IMR-90 (cell line): ENCODE data around the gene WNT16. TPM values are rescaled to one million over a fixed set of nuclear protein-coding genes. Genes with fewer than 3 reads are reported as not detected.
A peak's percentile ranks its signal among the peaks of the same experiment; 100 is the strongest.

Experiments used
- ATAC-seq: fragments of 200-7000 bp; cut with Tn5 transposase; 2 replicates; pipeline ENCODE4 v1.9.1; 2020; ENCODE audit warnings: low read depth, mild to moderate bottlenecking, moderate library complexity
- BruUV-seq: library from RNA; stranded (reverse); fragments of 400-500 nt; replicated peaks from 2 replicates; lab custom pipeline; 2021; lab: Mats Ljungman, UMichigan
- CTCF ChIA-PET: fragments of 300-600 bp; formaldehyde crosslinking; extraction: SDS; loops from one replicate; lab custom pipeline; 2021; ENCODE audit warnings: antibody characterized with exemption; lab: Yijun Ruan, JAX
- POLR2A ChIA-PET: fragments of 300-600 bp; sonication (Branson Sonifier 250); formaldehyde crosslinking; loops from one replicate; lab custom pipeline; 2022; ENCODE audit warnings: antibody characterized with exemption; ENCODE audit not compliant: unreplicated experiment; lab: Charles Lee
- DNase-seq: peaks from one replicate; pipeline ENCODE4 v3.0.0; 2013
- H2AFZ ChIP-seq: replicated peaks from 2 replicates; pipeline ENCODE3; 2013; ENCODE audit warnings: low read length, mild to moderate bottlenecking; ENCODE audit not compliant: poor library complexity
- H2AK5ac ChIP-seq: 2 replicates; pipeline ENCODE4 v1.6.1; 2013; ENCODE audit warnings: low read depth, low read length, inconsistent platforms
- H2AK9ac ChIP-seq: replicated peaks from 2 replicates; pipeline ENCODE3; 2013; ENCODE audit warnings: mild to moderate bottlenecking, low read depth, low read length, moderate library complexity; ENCODE audit not compliant: poor library complexity
- H2BK120ac ChIP-seq: 2 replicates; pipeline ENCODE4 v1.6.1; 2013; ENCODE audit warnings: low read depth, low read length, inconsistent platforms
- H2BK15ac ChIP-seq: 3 replicates; pipeline ENCODE4 v1.6.1; 2013; ENCODE audit warnings: low read depth, low read length, inconsistent platforms
- H2BK20ac ChIP-seq: 2 replicates; pipeline ENCODE4 v1.6.1; 2013; ENCODE audit warnings: low read depth, mild to moderate bottlenecking, inconsistent platforms, low read length, moderate library complexity
- H2BK5ac ChIP-seq: 2 replicates; pipeline ENCODE4 v1.6.1; 2013; ENCODE audit warnings: mild to moderate bottlenecking, low read depth, low read length, inconsistent platforms; ENCODE audit not compliant: poor library complexity, severe bottlenecking
- H3K14ac ChIP-seq: replicated peaks from 2 replicates; pipeline ENCODE4 v1.6.1; 2013; ENCODE audit warnings: low read depth, low read length, inconsistent platforms
- H3K18ac ChIP-seq: 2 replicates; pipeline ENCODE4 v1.6.1; 2013; ENCODE audit warnings: low read depth, low read length, control low read depth
- H3K23ac ChIP-seq: 2 replicates; pipeline ENCODE4 v1.6.1; 2013; ENCODE audit warnings: low read depth, low read length, inconsistent platforms
- H3K27ac ChIP-seq: 2 replicates; pipeline ENCODE4 v1.5.1; 2013; ENCODE audit warnings: mild to moderate bottlenecking, control low read depth, low read length; ENCODE audit not compliant: insufficient read depth
- H3K27me3 ChIP-seq: 2 replicates; pipeline ENCODE4 v1.6.1; 2013; ENCODE audit warnings: low read length; ENCODE audit not compliant: control insufficient read depth, insufficient read depth
- H3K36me3 ChIP-seq: 2 replicates; pipeline ENCODE4 v1.6.1; 2013; ENCODE audit warnings: low read length, mixed read lengths; ENCODE audit not compliant: control insufficient read depth, insufficient read depth
- H3K4ac ChIP-seq: 2 replicates; pipeline ENCODE4 v1.6.1; 2013; ENCODE audit warnings: low read depth, low read length, inconsistent platforms
- H3K4me1 ChIP-seq: 2 replicates; pipeline ENCODE4 v1.6.1; 2013; ENCODE audit warnings: low read length, mixed read lengths; ENCODE audit not compliant: control insufficient read depth, insufficient read depth
- H3K4me2 ChIP-seq: 2 replicates; pipeline ENCODE4 v1.6.1; 2013; ENCODE audit warnings: low read depth, mild to moderate bottlenecking, control low read depth, low read length, moderate library complexity
- H3K4me3 ChIP-seq: 2 replicates; pipeline ENCODE4 v1.5.1; 2013; ENCODE audit warnings: low read depth, mild to moderate bottlenecking, control low read depth, low read length, moderate library complexity; ENCODE audit not compliant: insufficient read depth
- H3K56ac ChIP-seq: 2 replicates; pipeline ENCODE4 v1.6.1; 2013; ENCODE audit warnings: low read length, inconsistent platforms; ENCODE audit not compliant: insufficient read depth; ENCODE audit errors: extremely low read depth
- H3K79me1 ChIP-seq, 2 experiments: 2 replicates each; pipeline ENCODE4 v1.6.1; 2013; ENCODE audit warnings: low read length in 2 of 2, inconsistent platforms in 1 of 2, low read depth in 1 of 2
- H3K9ac ChIP-seq: 2 replicates; pipeline ENCODE4 v1.6.1; 2013; ENCODE audit warnings: low read depth, low read length, control low read depth
- H3K9me1 ChIP-seq: 2 replicates; pipeline ENCODE4 v1.6.1; 2013; ENCODE audit warnings: low read length, inconsistent platforms; ENCODE audit not compliant: insufficient read depth
- H3K9me3 ChIP-seq: 2 replicates; pipeline ENCODE4 v1.6.1; 2013; ENCODE audit warnings: low read length; ENCODE audit not compliant: control insufficient read depth, insufficient read depth
- H4K20me1 ChIP-seq: 2 replicates; pipeline ENCODE4 v1.6.1; 2013; ENCODE audit warnings: low read length, inconsistent platforms; ENCODE audit not compliant: insufficient read depth
- H4K5ac ChIP-seq: 2 replicates; pipeline ENCODE4 v1.6.1; 2013; ENCODE audit warnings: mild to moderate bottlenecking, low read depth, low read length, control low read depth
- H4K8ac ChIP-seq, 2 experiments: 2 replicates each; pipeline ENCODE4 v1.6.1; 2013; ENCODE audit warnings: low read depth in 2 of 2, low read length in 2 of 2, control low read depth in 1 of 2, inconsistent platforms in 1 of 2
- H4K91ac ChIP-seq: 2 replicates; pipeline ENCODE4 v1.6.1; 2013; ENCODE audit warnings: low read depth, low read length, inconsistent platforms; ENCODE audit not compliant: insufficient read depth
- BHLHE40 ChIP-seq: fragments of 150-350 bp; IDR thresholded peaks from 2 replicates; pipeline ENCODE4 v1.6.1; 2016; ENCODE audit warnings: mild to moderate bottlenecking, low read depth, low read length
- CEBPB ChIP-seq: IDR thresholded peaks from 2 replicates; pipeline ENCODE4 v1.6.1; 2012; ENCODE audit warnings: low read depth, low read length, improper control_type of control experiment
- CHD1 ChIP-seq: IDR thresholded peaks from 2 replicates; pipeline ENCODE4 v1.6.1; 2012; ENCODE audit warnings: low read depth, low read length, improper control_type of control experiment
- CTCF ChIP-seq: conservative IDR thresholded peaks from 2 replicates; pipeline ENCODE4 v1.5.1; 2012; ENCODE audit warnings: mild to moderate bottlenecking, low read depth, low read length, improper control_type of control experiment
- FOS ChIP-seq: fragments of 150-350 bp; IDR thresholded peaks from 2 replicates; pipeline ENCODE4 v1.6.1; 2016; ENCODE audit warnings: low read depth, low read length
- MAFK ChIP-seq: IDR thresholded peaks from 2 replicates; pipeline ENCODE4 v1.6.1; 2012; ENCODE audit warnings: low read depth, low read length, improper control_type of control experiment
- MAZ ChIP-seq: IDR thresholded peaks from 2 replicates; pipeline ENCODE4 v1.6.1; 2012; ENCODE audit warnings: low read depth, mild to moderate bottlenecking, low read length, improper control_type of control experiment, moderate library complexity, borderline replicate concordance
- MXI1 ChIP-seq: IDR thresholded peaks from 2 replicates; pipeline ENCODE4 v1.6.1; 2012; ENCODE audit warnings: low read depth, mild to moderate bottlenecking, low read length, moderate library complexity, borderline replicate concordance
- NFE2L2 ChIP-seq: fragments of 150-350 bp; IDR thresholded peaks from 2 replicates; pipeline ENCODE4 v1.6.1; 2016; ENCODE audit warnings: low read depth, mild to moderate bottlenecking, low read length
- POLR2A ChIP-seq: IDR thresholded peaks from 2 replicates; pipeline ENCODE4 v1.6.1; 2012; ENCODE audit warnings: mild to moderate bottlenecking, low read depth, low read length
- RAD21 ChIP-seq: IDR thresholded peaks from 2 replicates; pipeline ENCODE4 v1.6.1; 2012; ENCODE audit warnings: low read length, improper control_type of control experiment
- RCOR1 ChIP-seq: IDR thresholded peaks from 2 replicates; pipeline ENCODE4 v1.6.1; 2012; ENCODE audit warnings: mild to moderate bottlenecking, low read length, improper control_type of control experiment; ENCODE audit not compliant: insufficient replicate concordance
- RFX5 ChIP-seq: IDR thresholded peaks from 2 replicates; pipeline ENCODE4 v1.8.0; 2012; ENCODE audit warnings: low read depth, mild to moderate bottlenecking, low read length, moderate library complexity
- SMC3 ChIP-seq: fragments of 150-350 bp; IDR thresholded peaks from 2 replicates; pipeline ENCODE4 v1.6.1; 2016; ENCODE audit warnings: low read depth, mild to moderate bottlenecking, antibody characterized with exemption, low read length, moderate library complexity
- WGBS, 2 experiments: methylation state at CpG; one replicate each; pipeline versions ENCODE4 v1.1.5 to v1.1.7; 2013; ENCODE audit warnings: missing lambda C conversion rate in 2 of 2; ENCODE audit not compliant: insufficient read length in 1 of 2; ENCODE audit errors: extremely low coverage in 2 of 2; 5-methylcytosine and 5-hydroxymethylcytosine counted together
- dilution Hi-C: fragments of 300-500 bp; cut with HindIII; formaldehyde crosslinking; loops from one replicate; pipeline ENCODE4 v1.14.3; 2018; ENCODE audit warnings: low sequenced_read_pairs; ENCODE audit not compliant: unreplicated experiment
- in situ Hi-C: fragments of 300-500 bp; cut with MboI; formaldehyde crosslinking; loops from 3 replicates; pipeline ENCODE4 v1.14.3; 2019; ENCODE audit warnings: low sequenced_read_pairs, inconsistent platforms, mixed read lengths
- intact Hi-C: fragments of 100-400 bp; cut with micrococcal nuclease; formaldehyde crosslinking; loops from 2 replicates; pipeline ENCODE4 v1.10.0; 2022
- polyA plus RNA-seq, 3 experiments: library from polyadenylated mRNA; depleted of rRNA; stranded (reverse); fragments of >200 nt; gene quantifications; 2 replicates each; pipeline ENCODE4 v1.2.3, GENCODE V29; 2012; ENCODE audit warnings: low replicate concordance in 1 of 3
- total RNA-seq: library from RNA; depleted of rRNA; stranded (reverse); fragments of >200 nt; gene quantifications from 2 replicates; pipeline ENCODE4 v1.2.3, GENCODE V29; 2012
- TF ChIP-seq, protein P1 (sequence below): fragments of 150-350 bp; IDR thresholded peaks from 2 replicates; pipeline ENCODE4 v1.6.1; 2017; ENCODE audit warnings: mild to moderate bottlenecking, antibody characterized with exemption, low read length, low read depth
- TF ChIP-seq, protein P2 (sequence below): fragments of 150-350 bp; IDR thresholded peaks from 2 replicates; pipeline ENCODE4 v1.6.1; 2016; ENCODE audit warnings: low read depth, mild to moderate bottlenecking, low read length, moderate library complexity, borderline replicate concordance

WNT16 gene
- total and polyA plus RNA-seq, 2 of the 4 experiments (the other 2 are of a cell fraction): 0.68 to 1.1 TPM

- in situ Hi-C loops (no loop called here), intact Hi-C loops (no loop called here), dilution Hi-C loops (no loop called here)
- H2AK9ac ChIP-seq: no peak overlapping the region
- peak overlapping the region; percentile 69; the same call in 1 of the 2 replicates for H3K23ac ChIP-seq
- H2AFZ ChIP-seq: no peak overlapping the region
- no peaks in the 10 kb centered on the region for H3K9me3 ChIP-seq
- H3K4me3 ChIP-seq: no peak overlapping the region
- BruUV-seq: no TSS peak
- peak overlapping the region; percentile 60; the same call in 1 of the 2 replicates for H2AK5ac ChIP-seq
- ATAC-seq (no peak), DNase-seq (no peak)
- H2BK15ac ChIP-seq: peak overlapping the region; percentile 88; the same call in 2 of the 3 replicates
- no peaks in the 10 kb centered on the region for H4K20me1 ChIP-seq
- H4K5ac ChIP-seq: peak overlapping the region; percentile 37; the same call in 1 of the 2 replicates
- 0 out of 4 replicates have a peak, but pooled peaks cover 0 to 4% of the 10 kb centered on the region in 2 experiments for H3K79me1 ChIP-seq
- TF ChIP-seq CEBPB: no peak
- TF ChIP-seq, protein P1, sequence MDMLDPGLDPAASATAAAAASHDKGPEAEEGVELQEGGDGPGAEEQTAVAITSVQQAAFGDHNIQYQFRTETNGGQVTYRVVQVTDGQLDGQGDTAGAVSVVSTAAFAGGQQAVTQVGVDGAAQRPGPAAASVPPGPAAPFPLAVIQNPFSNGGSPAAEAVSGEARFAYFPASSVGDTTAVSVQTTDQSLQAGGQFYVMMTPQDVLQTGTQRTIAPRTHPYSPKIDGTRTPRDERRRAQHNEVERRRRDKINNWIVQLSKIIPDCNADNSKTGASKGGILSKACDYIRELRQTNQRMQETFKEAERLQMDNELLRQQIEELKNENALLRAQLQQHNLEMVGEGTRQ: no peak
- no peak for TF ChIP-seq MAFK
- TF ChIP-seq FOS: no peak
- no peak for TF ChIP-seq BHLHE40
- no peak for TF ChIP-seq RCOR1
- no peak for TF ChIP-seq MAZ
- TF ChIP-seq NFE2L2: no peak
- TF ChIP-seq, protein P2, sequence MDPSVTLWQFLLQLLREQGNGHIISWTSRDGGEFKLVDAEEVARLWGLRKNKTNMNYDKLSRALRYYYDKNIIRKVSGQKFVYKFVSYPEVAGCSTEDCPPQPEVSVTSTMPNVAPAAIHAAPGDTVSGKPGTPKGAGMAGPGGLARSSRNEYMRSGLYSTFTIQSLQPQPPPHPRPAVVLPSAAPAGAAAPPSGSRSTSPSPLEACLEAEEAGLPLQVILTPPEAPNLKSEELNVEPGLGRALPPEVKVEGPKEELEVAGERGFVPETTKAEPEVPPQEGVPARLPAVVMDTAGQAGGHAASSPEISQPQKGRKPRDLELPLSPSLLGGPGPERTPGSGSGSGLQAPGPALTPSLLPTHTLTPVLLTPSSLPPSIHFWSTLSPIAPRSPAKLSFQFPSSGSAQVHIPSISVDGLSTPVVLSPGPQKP: no peak
- no peak for TF ChIP-seq CHD1
- TF ChIP-seq RAD21: no peak
- TF ChIP-seq RFX5: no peak
- no peak for TF ChIP-seq CTCF
- TF ChIP-seq MXI1: no peak
- no peak for TF ChIP-seq SMC3
- no peak for TF ChIP-seq POLR2A
- whole genome bisulfite sequencing, 2 experiments: no CpG with 5 or more reads among the region's 3 CpGs
- H3K27me3 ChIP-seq: no peaks in the 10 kb centered on the region
- no peaks in the 10 kb centered on the region for H3K9me1 ChIP-seq
- no peak overlapping the region for H3K4me2 ChIP-seq
- no peak overlapping the region for H3K56ac ChIP-seq
- peaks cover 11% of the 10 kb centered on the region for H3K4me1 ChIP-seq
- H3K27ac ChIP-seq: no peak overlapping the region
- H2BK120ac ChIP-seq: peak overlapping the region; percentile 72; the same call in 1 of the 2 replicates
- peak overlapping the region; percentile 73 for H3K4ac ChIP-seq
- POLR2A ChIA-PET: no interaction called here
- peak overlapping the region; percentile 92 for H2BK20ac ChIP-seq
- peak overlapping the region; percentile 69 for H2BK5ac ChIP-seq
- peak overlapping the region; percentile 80; the same call in 1 of the 2 replicates for H3K18ac ChIP-seq
- H3K14ac ChIP-seq: peak overlapping the region; percentile 61; the same call in 1 of the 2 replicates
- peak overlapping the region; percentile 71 to 72; a peak in 3 of 4 replicates for H4K8ac ChIP-seq
- H4K91ac ChIP-seq: peak overlapping the region; percentile 38
- CTCF ChIA-PET: no interaction called here
- H3K36me3 ChIP-seq: no peaks in the 10 kb centered on the region
- no peak overlapping the region for H3K9ac ChIP-seq
Measured at GRCh38 chr7:121306565-121306964, 22.2 kb upstream of the WNT16 start.
